Transverse colon (tissue), 4 donors: ENCODE results near the gene CLDN14. TPM values are rescaled to one million over a fixed set of nuclear protein-coding genes. Genes with fewer than 3 reads are reported as not detected.

Experiments used
- DNase-seq: peaks from one replicate; pipeline ENCODE4 v3.0.0-alpha.2; 2019
- H3K27ac ChIP-seq, 4 donors: fragments of 200-600 bp; sonication (generic); 2 replicates each; pipeline ENCODE4 v1.5.1; 2016 to 2018; ENCODE audit warnings: inconsistent platforms in 4 of 4
- H3K27me3 ChIP-seq: fragments of 200-600 bp; sonication (generic); 2 replicates; pipeline ENCODE4 v1.5.1; 2017; ENCODE audit warnings: inconsistent platforms
- H3K36me3 ChIP-seq, 4 donors: fragments of 200-600 bp; sonication (generic); 2 replicates each; pipeline ENCODE4 v1.5.1; 2017 to 2019; ENCODE audit warnings: inconsistent platforms in 4 of 4
- H3K4me1 ChIP-seq, 4 donors: fragments of 200-600 bp; sonication (generic); 2 replicates each; pipeline ENCODE4 v1.5.1; 2017 to 2020; ENCODE audit warnings: inconsistent platforms in 4 of 4
- H3K4me3 ChIP-seq, 4 donors: fragments of 200-600 bp; sonication (generic); 1 replicate in 1 of 4; 2 replicates in 3 of 4; pipeline versions ENCODE4 v1.5.1 to v1.6.1; 2017 to 2019; ENCODE audit warnings: inconsistent platforms in 4 of 4
- H3K9me3 ChIP-seq, 2 donors: fragments of 200-600 bp; sonication (generic); 2 replicates each; pipeline ENCODE4 v1.5.1; 2017 to 2019; ENCODE audit warnings: inconsistent platforms in 2 of 2
- EP300 ChIP-seq: sonication (generic); formaldehyde crosslinking; IDR thresholded peaks from one replicate; pipeline ENCODE4 v1.6.1; 2017; ENCODE audit warnings: antibody characterized with exemption, low read depth
- POLR2A ChIP-seq: fragments of 450-650 bp; IDR thresholded peaks from one replicate; pipeline ENCODE4 v1.6.1; 2016; ENCODE audit warnings: antibody characterized with exemption, mild to moderate bottlenecking, moderate library complexity
- POLR2AphosphoS5 ChIP-seq, 3 donors: sonication (generic); formaldehyde crosslinking; IDR thresholded peaks; one replicate each; pipeline ENCODE4 v1.6.1; 2016; ENCODE audit warnings: antibody characterized with exemption in 3 of 3
- WGBS, 2 donors: methylation state at CpG; one replicate each; pipeline ENCODE4 v1.1.5; 2018; ENCODE audit warnings: low coverage in 1 of 2; 5-methylcytosine and 5-hydroxymethylcytosine counted together
- in situ Hi-C, 4 donors: fragments of 200-750 bp; cut with MboI; loops; one replicate each; pipeline versions ENCODE4 v1.15.0 to v1.15.1; 2017; ENCODE audit warnings: low sequenced_read_pairs in 3 of 4, low pct_ligation_motif_present in 1 of 4, low pct_unique_long_range_greater_than_20kb in 1 of 4
- intact Hi-C: fragments of 100-400 bp; cut with DNase I; formaldehyde crosslinking; loops from one replicate; pipeline ENCODE4 v1.15.1; 2023; ENCODE audit warnings: low total_unique reads
- total RNA-seq, 4 donors: library from RNA; depleted of rRNA; stranded (reverse); fragments of >200 nt; gene quantifications; one replicate each; pipeline ENCODE4 v1.1.0, GENCODE V29; 2016
- TF ChIP-seq, protein P1 (sequence below), 5 experiments: fragments of 200-600 bp in 3 of 5; fragments of 450-650 bp in 2 of 5; sonication (generic) in 3 of 5; IDR thresholded peaks; 1 replicate in 2 of 5; 2 replicates in 3 of 5; pipeline ENCODE4 v1.5.1; 2016 to 2017; ENCODE audit warnings: antibody characterized with exemption in 5 of 5, inconsistent platforms in 3 of 5, mild to moderate bottlenecking in 2 of 5, moderate library complexity in 1 of 5

CLDN14 gene
- total RNA-seq, 4 donors from 2014 or later = not detected

DNA sequence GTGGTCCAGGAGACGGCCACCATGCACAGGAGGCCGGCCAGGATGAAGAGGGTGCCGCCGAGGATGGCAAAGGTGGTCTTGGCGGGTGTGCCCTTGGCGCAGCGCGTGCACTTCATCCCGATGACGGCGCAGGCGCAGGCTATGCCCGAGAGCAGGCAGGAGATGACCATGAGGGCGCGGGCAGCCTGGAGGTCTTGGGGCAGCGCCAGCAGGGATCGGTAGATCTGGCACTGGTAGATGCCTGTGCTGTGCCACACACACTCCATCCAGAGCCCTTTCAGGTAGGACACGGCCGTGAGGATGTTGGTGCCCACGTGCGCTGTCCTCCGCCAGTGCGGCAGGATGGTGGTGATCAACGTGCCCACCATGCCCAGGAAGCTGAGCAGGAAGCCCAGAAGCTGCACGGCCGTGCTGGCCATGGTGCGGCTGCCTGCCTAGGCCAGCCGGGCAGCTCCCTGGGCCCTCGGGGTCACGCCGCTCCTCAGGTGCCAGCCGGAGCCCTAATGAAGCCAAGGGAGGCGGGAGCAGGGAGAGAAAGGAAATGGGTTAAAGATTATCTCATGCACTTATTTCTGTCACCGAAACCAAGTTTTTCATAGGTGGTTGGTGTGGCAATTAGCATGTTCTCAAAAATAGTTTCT lies 18.5 kb downstream of the CLDN14 start:
- DNase-seq = no peak
- H3K27ac ChIP-seq = no peak overlapping the region
- intact Hi-C loops = no loop called here
- TF ChIP-seq POLR2AphosphoS5 (IDR thresholded peaks at IDR 0.05) (no peak), EP300 (no peak), POLR2A (no peak)
- TF ChIP-seq, protein P1, sequence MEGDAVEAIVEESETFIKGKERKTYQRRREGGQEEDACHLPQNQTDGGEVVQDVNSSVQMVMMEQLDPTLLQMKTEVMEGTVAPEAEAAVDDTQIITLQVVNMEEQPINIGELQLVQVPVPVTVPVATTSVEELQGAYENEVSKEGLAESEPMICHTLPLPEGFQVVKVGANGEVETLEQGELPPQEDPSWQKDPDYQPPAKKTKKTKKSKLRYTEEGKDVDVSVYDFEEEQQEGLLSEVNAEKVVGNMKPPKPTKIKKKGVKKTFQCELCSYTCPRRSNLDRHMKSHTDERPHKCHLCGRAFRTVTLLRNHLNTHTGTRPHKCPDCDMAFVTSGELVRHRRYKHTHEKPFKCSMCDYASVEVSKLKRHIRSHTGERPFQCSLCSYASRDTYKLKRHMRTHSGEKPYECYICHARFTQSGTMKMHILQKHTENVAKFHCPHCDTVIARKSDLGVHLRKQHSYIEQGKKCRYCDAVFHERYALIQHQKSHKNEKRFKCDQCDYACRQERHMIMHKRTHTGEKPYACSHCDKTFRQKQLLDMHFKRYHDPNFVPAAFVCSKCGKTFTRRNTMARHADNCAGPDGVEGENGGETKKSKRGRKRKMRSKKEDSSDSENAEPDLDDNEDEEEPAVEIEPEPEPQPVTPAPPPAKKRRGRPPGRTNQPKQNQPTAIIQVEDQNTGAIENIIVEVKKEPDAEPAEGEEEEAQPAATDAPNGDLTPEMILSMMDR (IDR thresholded peaks at IDR 0.05) = no peak
- no peaks in the 10 kb centered on the region for H3K9me3 ChIP-seq
- WGBS, 2 donors = 57 to 82% methylated on average over 1 to 33 of the region's 34 CpGs
- H3K36me3 ChIP-seq = no peaks in the 10 kb centered on the region
- H3K4me3 ChIP-seq = no peak overlapping the region
- H3K27me3 ChIP-seq = peaks cover 4% of the 10 kb centered on the region
- in situ Hi-C loops = no loop called here
- peaks cover 0 to 2% (median 0%) of the 10 kb centered on the region in 4 donors for H3K4me1 ChIP-seq

DNA sequence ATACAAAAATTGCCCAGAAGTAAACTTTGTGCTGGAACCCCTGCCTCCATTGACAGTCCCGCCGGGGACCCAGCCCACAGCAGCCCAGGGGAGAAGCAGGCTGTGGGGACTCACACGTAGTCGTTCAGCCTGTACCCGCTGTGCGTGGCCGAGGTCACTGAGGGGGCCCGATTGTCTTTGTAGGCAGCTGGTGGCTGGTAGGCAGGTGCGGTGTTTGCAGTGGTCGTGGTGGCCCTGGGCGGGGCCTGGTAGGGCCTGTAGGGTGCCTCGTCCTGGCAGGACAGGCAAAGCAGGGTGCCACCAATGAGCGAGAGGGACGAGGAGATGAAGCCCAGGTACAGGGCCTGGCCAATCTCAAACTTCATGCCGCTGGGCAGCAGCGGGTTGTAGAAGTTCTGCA lies 19.1 kb downstream of the CLDN14 start:
- WGBS, 2 donors = 86% methylated on average over 16 of the region's 16 CpGs; no CpG with 5 or more reads in 1 of the 2 donors
- Histone ChIP-seq H3K27me3 (peaks cover 4% of the 10 kb centered on the region), H3K4me1 (peaks cover 0 to 2% (median 0%) of the 10 kb centered on the region in 4 donors), H3K36me3 (no peaks in the 10 kb centered on the region), H3K27ac (no peak overlapping the region), H3K4me3 (no peak overlapping the region), H3K9me3 (no peaks in the 10 kb centered on the region)
- TF ChIP-seq POLR2A (no peak), POLR2AphosphoS5 (IDR thresholded peaks at IDR 0.05) (no peak), EP300 (no peak)
- TF ChIP-seq, protein P1 (IDR thresholded peaks at IDR 0.05) = no peak
- no peak for DNase-seq
- intact Hi-C loops (no loop called here), in situ Hi-C loops (no loop called here)

DNA sequence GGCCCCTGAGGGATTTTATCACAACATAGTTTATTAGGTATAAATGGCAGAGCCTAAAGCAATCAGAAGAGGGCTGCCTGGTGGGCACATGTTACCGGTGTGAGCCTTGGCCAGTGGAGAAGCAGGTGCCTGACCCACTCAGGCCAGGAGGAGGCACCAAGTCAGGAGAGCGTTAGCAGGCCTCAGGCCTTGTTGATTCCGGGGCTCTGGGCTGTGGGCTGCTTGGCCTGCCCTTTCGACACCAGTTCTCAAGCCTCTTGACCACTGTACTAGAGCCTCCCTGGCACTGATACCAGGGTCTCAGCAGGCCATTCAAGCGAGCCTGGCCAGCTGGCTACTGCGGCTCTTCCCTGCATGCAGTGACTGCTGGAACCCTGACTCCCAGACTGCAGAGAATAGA lies 20.8 kb downstream of the CLDN14 start:
- in situ Hi-C loops = no loop called here

DNA sequence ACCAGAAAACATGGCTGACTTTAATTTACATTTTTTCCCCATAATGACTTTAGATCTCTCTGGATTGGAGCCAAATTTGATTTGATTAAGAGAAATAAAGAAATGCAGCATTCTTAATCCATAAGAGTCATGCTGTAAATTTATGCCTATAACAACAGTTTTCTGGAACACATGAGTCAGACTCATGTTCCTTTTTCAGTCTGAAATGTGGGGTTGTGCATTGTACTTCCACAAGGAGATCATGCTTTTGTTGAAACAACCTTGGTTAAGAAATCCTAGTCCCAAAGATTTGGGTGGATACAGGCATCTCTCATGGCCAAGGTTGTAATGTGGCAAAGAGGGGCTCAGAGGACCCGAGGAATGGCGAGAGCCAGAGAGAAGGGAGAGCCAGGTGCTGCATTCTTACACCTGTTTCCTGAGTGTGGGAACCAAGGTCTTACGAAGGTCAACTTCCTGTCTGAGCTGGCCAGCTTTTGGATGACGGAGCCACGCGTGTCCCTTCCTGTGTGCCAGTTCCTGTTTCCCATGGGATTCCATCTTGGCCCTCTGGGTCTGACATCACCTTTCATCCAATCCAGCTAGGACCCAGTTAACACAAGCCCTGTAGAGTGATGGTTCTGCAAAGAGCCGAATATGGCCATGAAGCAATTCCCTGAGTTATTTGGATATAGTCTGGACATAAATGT lies 23.1 kb downstream of the CLDN14 start:
- Histone ChIP-seq H3K27ac (no peak overlapping the region), H3K27me3 (no peaks in the 10 kb centered on the region), H3K4me1 (peaks cover 0 to 2% (median 0%) of the 10 kb centered on the region in 4 donors), H3K9me3 (no peaks in the 10 kb centered on the region), H3K36me3 (no peaks in the 10 kb centered on the region), H3K4me3 (no peak overlapping the region)
- 74 to 83% methylated on average over 1 to 7 of the region's 7 CpGs for WGBS, 2 donors
- intact Hi-C loops (no loop called here), in situ Hi-C loops (no loop called here)
- DNase-seq = no peak
- TF ChIP-seq POLR2A = no peak
- no peak for TF ChIP-seq POLR2AphosphoS5 (IDR thresholded peaks at IDR 0.05)
- TF ChIP-seq, protein P1 (IDR thresholded peaks at IDR 0.05) = no peak
- TF ChIP-seq EP300 = no peak

More for the DNA sequence above, 20.8 kb downstream of the CLDN14 start:
- DNase-seq = no peak
- WGBS, 2 donors = 94% methylated on average over 6 of the region's 6 CpGs; no CpG with 5 or more reads in 1 of the 2 donors
- intact Hi-C loops = no loop called here
- peaks cover 4% of the 10 kb centered on the region for H3K27me3 ChIP-seq
- H3K4me3 ChIP-seq = no peak overlapping the region
- H3K36me3 ChIP-seq = no peaks in the 10 kb centered on the region
- TF ChIP-seq EP300 (no peak), POLR2AphosphoS5 (IDR thresholded peaks at IDR 0.05) (no peak), POLR2A (no peak)
- TF ChIP-seq, protein P1 (IDR thresholded peaks at IDR 0.05) = no peak
- peaks cover 0 to 2% (median 0%) of the 10 kb centered on the region in 4 donors for H3K4me1 ChIP-seq
- H3K27ac ChIP-seq = no peak overlapping the region
- no peaks in the 10 kb centered on the region for H3K9me3 ChIP-seq
